GM21825 (cell line): ENCODE measurements around the gene SPATS2.
"Not testable (repeated sequence)": the region's sequence is repeated elsewhere in the genome, so short reads cannot be mapped to it uniquely, and the experiment has no call there.

Source experiments
- ATAC-seq: cut with Tn5 transposase; IDR thresholded peaks from one replicate; pipeline ENCODE4 v1.9.1; 2021; ENCODE audit warnings: mild to moderate bottlenecking, moderate library complexity; ENCODE audit not compliant: unreplicated experiment

Gene SPATS2

GRCh38 chr12:49367381-49368239 lies at the start of gene SPATS2:
Gene SPATS2, plus strand, starts transcription at chr12:49367462. Its CDS starts 93,551 bp downstream, at chr12:49461013.
- peak; percentile 4 for ATAC-seq

- ATAC-seq, result not testable (repeated sequence)
These were observed 46.7 kb upstream of the SPATS2 start for GRCh38 chr12:49320411-49321103.

GRCh38 chr12:49322367-49322707 lies 44.9 kb upstream of the SPATS2 start:
- ATAC-seq, result no peak

GRCh38 chr12:49322708-49323523 lies 44.3 kb upstream of the SPATS2 start, which contains the start of gene TROAP:
Gene TROAP, plus strand, starts transcription at chr12:49323255. Its CDS starts 354 bp downstream, at chr12:49323609.
- peak; percentile 97 for ATAC-seq

GRCh38 chr12:49323524-49324097 lies 43.7 kb upstream of the SPATS2 start:
- no peak for ATAC-seq

- ATAC-seq, result no peak
These were observed 41.7 kb upstream of the SPATS2 start for GRCh38 chr12:49325606-49326005.

- no peak for ATAC-seq
These were observed 39.9 kb upstream of the SPATS2 start for GRCh38 chr12:49327368-49327767.

- no peak for ATAC-seq
These were observed 39.4 kb upstream of the SPATS2 start for GRCh38 chr12:49327887-49328286.

GRCh38 chr12:49328816-49329215 lies 38.4 kb upstream of the SPATS2 start:
- no peak for ATAC-seq

- ATAC-seq, result no peak
These were observed 37.1 kb upstream of the SPATS2 start for GRCh38 chr12:49330032-49330619.

GRCh38 chr12:49330631-49331379 lies 36.5 kb upstream of the SPATS2 start:
- ATAC-seq, result no peak

- no peak for ATAC-seq
These were observed 35.7 kb upstream of the SPATS2 start for GRCh38 chr12:49331380-49332222.

GRCh38 chr12:49332441-49332861 lies 34.8 kb upstream of the SPATS2 start:
- no peak for ATAC-seq

- no peak for ATAC-seq
These were observed 34.3 kb upstream of the SPATS2 start for GRCh38 chr12:49332891-49333371.

GRCh38 chr12:49333778-49334177 lies 33.5 kb upstream of the SPATS2 start:
- ATAC-seq, result not testable (repeated sequence)

- ATAC-seq, result no peak
These were observed 33.0 kb upstream of the SPATS2 start for GRCh38 chr12:49334226-49334625.

GRCh38 chr12:49334681-49335080 lies 32.6 kb upstream of the SPATS2 start:
- ATAC-seq, result no peak

- no peak for ATAC-seq
These were observed 31.9 kb upstream of the SPATS2 start for GRCh38 chr12:49335118-49335954.
